ENCODE measurements around the gene VPS4B. TPM values are rescaled to one million over a fixed set of nuclear protein-coding genes. Genes with fewer than 3 reads are reported as not detected.

Gene VPS4B
- total and polyA plus RNA-seq, 2 of the 8 experiments (the other 6 are each of a cell fraction or from before 2014, with no cell fraction given) = 7.2 to 45.3 TPM

- no peak for TF ChIP-seq CTBP2 (IDR thresholded peaks at IDR 0.05; ENCODE audit: borderline replicate concordance, insufficient read depth, insufficient read length, low read length)
- no peak for TF ChIP-seq TEAD4 (IDR thresholded peaks at IDR 0.05; ENCODE audit: low read depth, low read length)
- no peak for TF ChIP-seq EZH2 (IDR thresholded peaks at IDR 0.05; ENCODE audit: low read depth, low read length, severe bottlenecking)
Measured at GRCh38 chr18:63468575-63468974, 46.3 kb upstream of the VPS4B start (continued).

Data from H1 (cell line).